Activated naive CD4-positive, alpha-beta T cell treated with anti-CD3 and anti-CD28 coated beads for 36 hours (primary cell): Measurements from ENCODE around the gene PAX8. TPM values are rescaled to one million over a fixed set of nuclear protein-coding genes. Genes with fewer than 3 reads are reported as not detected.
A peak's percentile ranks its signal among the peaks of the same experiment; 100 is the strongest.

Experiments used
- CTCF ChIA-PET: fragments of 350-600 bp; sonication (Branson Sonifier 250); formaldehyde crosslinking; loops from one replicate; lab custom pipeline; 2021; ENCODE audit warnings: antibody characterized with exemption; lab: Charles Lee
- DNase-seq: peaks from one replicate; pipeline ENCODE4 v3.0.0-alpha.2; 2020
- H3K27ac Mint-ChIP-seq: one replicate; pipeline ENCODE4 v1.8.0; 2021; ENCODE audit warnings: mild to moderate bottlenecking, mixed read lengths
- H3K27me3 Mint-ChIP-seq: one replicate; pipeline ENCODE4 v1.8.0; 2021; ENCODE audit warnings: low read depth, mixed read lengths
- H3K36me3 Mint-ChIP-seq: one replicate; pipeline ENCODE4 v1.8.0; 2021; ENCODE audit warnings: low read depth, mixed read lengths
- H3K4me1 Mint-ChIP-seq: one replicate; pipeline ENCODE4 v1.8.0; 2021; ENCODE audit warnings: low read depth, mixed read lengths
- H3K4me3 Mint-ChIP-seq: one replicate; pipeline ENCODE4 v1.8.0; 2021; ENCODE audit warnings: mild to moderate bottlenecking, moderate library complexity, mixed read lengths
- H3K9me3 Mint-ChIP-seq: one replicate; pipeline ENCODE4 v1.8.0; 2021; ENCODE audit warnings: mixed read lengths
- intact Hi-C: fragments of 100-400 bp; cut with micrococcal nuclease; formaldehyde crosslinking; loops from one replicate; pipeline ENCODE4 v1.15.1; 2023
- total RNA-seq, 2 experiments: library from RNA; stranded (reverse); gene quantifications; one replicate each; pipeline ENCODE4 v1.2.3, GENCODE V29; 2021

The PAX8 gene
- total RNA-seq, 2 experiments from 2014 or later = 2.0 to 2.8 TPM

GRCh38 chr2:113257516-113258264 is 21.0 kb downstream of the PAX8 start:
- no peak overlapping the region for H3K27ac Mint-ChIP-seq
- H3K27me3 Mint-ChIP-seq = no peaks in the 10 kb centered on the region
- H3K9me3 Mint-ChIP-seq = no peaks in the 10 kb centered on the region
- CTCF ChIA-PET = interaction anchor here (0.5 to 2.2 kb wide), 4 partner anchors 9 to 153 kb away, joined by 3 to 11 read pairs (median 4); no protein-coding TSS in a partner anchor
- no peak for DNase-seq
- no peak overlapping the region for H3K4me3 Mint-ChIP-seq
- peaks cover 10% of the 10 kb centered on the region for H3K36me3 Mint-ChIP-seq
- intact Hi-C loops = no loop called here
- peaks cover 50% of the 10 kb centered on the region for H3K4me1 Mint-ChIP-seq

GRCh38 chr2:113255140-113256070 is 23.3 kb downstream of the PAX8 start:
- CTCF ChIA-PET = interaction anchor here (0.6 to 2.4 kb wide), 9 partner anchors 8 to 185 kb away, joined by 3 to 6 read pairs (median 4); no protein-coding TSS in a partner anchor
- Mint-ChIP-seq H3K27ac (no peak overlapping the region), H3K4me1 (peaks cover 73% of the 10 kb centered on the region), H3K27me3 (no peaks in the 10 kb centered on the region), H3K4me3 (no peak overlapping the region), H3K9me3 (no peaks in the 10 kb centered on the region), H3K36me3 (peaks cover 7% of the 10 kb centered on the region)
- intact Hi-C loops = no loop called here
- no peak for DNase-seq

GRCh38 chr2:113253453-113253852 is 25.3 kb downstream of the PAX8 start:
- intact Hi-C loops = no loop called here
- no peaks in the 10 kb centered on the region for H3K9me3 Mint-ChIP-seq
- no peak overlapping the region for H3K27ac Mint-ChIP-seq
- H3K36me3 Mint-ChIP-seq = peaks cover 7% of the 10 kb centered on the region
- H3K4me3 Mint-ChIP-seq = no peak overlapping the region
- H3K4me1 Mint-ChIP-seq = peaks cover 82% of the 10 kb centered on the region
- peak; percentile 34 for DNase-seq
- CTCF ChIA-PET = interaction anchor here (0.9 to 1.2 kb wide), 3 partner anchors 12 to 137 kb away, joined by 3 to 4 read pairs (median 3); no protein-coding TSS in a partner anchor
- no peaks in the 10 kb centered on the region for H3K27me3 Mint-ChIP-seq

GRCh38 chr2:113252047-113252590 is 26.6 kb downstream of the PAX8 start:
- no peaks in the 10 kb centered on the region for H3K27me3 Mint-ChIP-seq
- H3K4me3 Mint-ChIP-seq = no peak overlapping the region
- DNase-seq = no peak
- no peak overlapping the region for H3K27ac Mint-ChIP-seq
- peaks cover 71% of the 10 kb centered on the region for H3K4me1 Mint-ChIP-seq
- intact Hi-C loops = no loop called here
- H3K36me3 Mint-ChIP-seq = peaks cover 7% of the 10 kb centered on the region
- CTCF ChIA-PET = interaction anchor here (0.6 to 5.7 kb wide), 5 partner anchors 20 to 137 kb away, joined by 3 to 33 read pairs (median 6); no protein-coding TSS in a partner anchor
- no peaks in the 10 kb centered on the region for H3K9me3 Mint-ChIP-seq

GRCh38 chr2:113251118-113251517 is 27.6 kb downstream of the PAX8 start:
- intact Hi-C loops = no loop called here
- peak overlapping the region; percentile 77 for H3K27ac Mint-ChIP-seq
- H3K27me3 Mint-ChIP-seq = no peaks in the 10 kb centered on the region
- H3K4me3 Mint-ChIP-seq = no peak overlapping the region
- H3K4me1 Mint-ChIP-seq = peaks cover 64% of the 10 kb centered on the region
- CTCF ChIA-PET = interaction anchor here (0.6 to 5.7 kb wide), 7 partner anchors 11 to 138 kb away, joined by 3 to 33 read pairs (median 6); no protein-coding TSS in a partner anchor
- peak; percentile 56 for DNase-seq
- H3K36me3 Mint-ChIP-seq = peaks cover 7% of the 10 kb centered on the region
- H3K9me3 Mint-ChIP-seq = no peaks in the 10 kb centered on the region

- Mint-ChIP-seq H3K27me3 (no peaks in the 10 kb centered on the region), H3K4me1 (peaks cover 48% of the 10 kb centered on the region), H3K4me3 (no peak overlapping the region), H3K27ac (peak overlapping the region; percentile 37), H3K9me3 (no peaks in the 10 kb centered on the region), H3K36me3 (no peaks in the 10 kb centered on the region)
- peak; percentile 88 for DNase-seq
- CTCF ChIA-PET = interaction anchor here (0.7 to 5.7 kb wide), 21 partner anchors 8 to 165 kb away, joined by 3 to 33 read pairs (median 4); no protein-coding TSS in a partner anchor
- intact Hi-C loops = loop anchor here (1.0 to 5.0 kb wide), 6 partner anchors 45 to 168 kb away; no protein-coding TSS in a partner anchor
Measured at GRCh38 chr2:113248997-113249770, 29.5 kb downstream of the PAX8 start.

GRCh38 chr2:113246606-113247005 is 32.1 kb downstream of the PAX8 start:
- peaks cover 3% of the 10 kb centered on the region for H3K36me3 Mint-ChIP-seq
- no peaks in the 10 kb centered on the region for H3K27me3 Mint-ChIP-seq
- H3K4me3 Mint-ChIP-seq = no peak overlapping the region
- intact Hi-C loops = loop anchor here (5.0 kb wide), 2 partner anchors 51 to 146 kb away; no protein-coding TSS in a partner anchor
- H3K27ac Mint-ChIP-seq = no peak overlapping the region
- H3K9me3 Mint-ChIP-seq = no peaks in the 10 kb centered on the region
- no peak for DNase-seq
- peaks cover 24% of the 10 kb centered on the region for H3K4me1 Mint-ChIP-seq
- CTCF ChIA-PET = interaction anchor here (0.5 to 5.7 kb wide), 11 partner anchors 8 to 167 kb away, joined by 3 to 33 read pairs (median 5); no protein-coding TSS in a partner anchor

- no peak for DNase-seq
- Mint-ChIP-seq H3K4me3 (no peak overlapping the region), H3K27me3 (no peaks in the 10 kb centered on the region), H3K27ac (peak overlapping the region; percentile 32), H3K36me3 (peaks cover 7% of the 10 kb centered on the region), H3K9me3 (no peaks in the 10 kb centered on the region), H3K4me1 (peaks cover 20% of the 10 kb centered on the region)
- CTCF ChIA-PET = interaction anchor here (0.7 to 2.3 kb wide), 6 partner anchors 9 to 165 kb away, joined by 3 to 9 read pairs (median 4); no protein-coding TSS in a partner anchor
- intact Hi-C loops = loop anchor here (5.0 kb wide), 2 partner anchors 52 to 147 kb away; no protein-coding TSS in a partner anchor
Measured at GRCh38 chr2:113245276-113245711, 33.4 kb downstream of the PAX8 start.

- Mint-ChIP-seq H3K36me3 (peaks cover 10% of the 10 kb centered on the region), H3K27ac (peak overlapping the region; percentile 22), H3K4me3 (no peak overlapping the region), H3K9me3 (no peaks in the 10 kb centered on the region), H3K27me3 (no peaks in the 10 kb centered on the region), H3K4me1 (peaks cover 26% of the 10 kb centered on the region)
- intact Hi-C loops = no loop called here
- CTCF ChIA-PET = no interaction called here
- DNase-seq = no peak
Measured at GRCh38 chr2:113242327-113242726, 36.4 kb downstream of the PAX8 start.

- Mint-ChIP-seq H3K27me3 (no peaks in the 10 kb centered on the region), H3K9me3 (no peaks in the 10 kb centered on the region), H3K36me3 (peaks cover 10% of the 10 kb centered on the region), H3K4me1 (peaks cover 36% of the 10 kb centered on the region), H3K4me3 (peak overlapping the region; percentile 1), H3K27ac (peak overlapping the region; percentile 69)
- intact Hi-C loops = loop anchor here (2.0 kb wide), 1 partner anchor 66 kb away; no protein-coding TSS in a partner anchor
- CTCF ChIA-PET = interaction anchor here (1.0 to 2.3 kb wide), 8 partner anchors 7 to 161 kb away, joined by 3 to 8 read pairs (median 4); no protein-coding TSS in a partner anchor
- peak; percentile 63 for DNase-seq
Measured at GRCh38 chr2:113240915-113241911, 37.5 kb downstream of the PAX8 start.
